B cell (primary cell): ENCODE measurements around the gene NBR1.
"Not testable (repeated sequence)": the region's sequence is repeated elsewhere in the genome, so short reads cannot be mapped to it uniquely, and the experiment has no call there.

Experiments used
- CTCF ChIP-seq: fragments of 200-600 bp; IDR thresholded peaks from one replicate; pipeline ENCODE4 v1.8.0; 2022; ENCODE audit warnings: antibody characterized with exemption, mild to moderate bottlenecking
- EZH2 ChIP-seq: IDR thresholded peaks from 2 replicates; pipeline ENCODE4 v1.6.1; 2012; ENCODE audit warnings: borderline replicate concordance, low read depth, mild to moderate bottlenecking, moderate library complexity, low read length; ENCODE audit not compliant: insufficient read depth, poor library complexity, severe bottlenecking

DNA sequence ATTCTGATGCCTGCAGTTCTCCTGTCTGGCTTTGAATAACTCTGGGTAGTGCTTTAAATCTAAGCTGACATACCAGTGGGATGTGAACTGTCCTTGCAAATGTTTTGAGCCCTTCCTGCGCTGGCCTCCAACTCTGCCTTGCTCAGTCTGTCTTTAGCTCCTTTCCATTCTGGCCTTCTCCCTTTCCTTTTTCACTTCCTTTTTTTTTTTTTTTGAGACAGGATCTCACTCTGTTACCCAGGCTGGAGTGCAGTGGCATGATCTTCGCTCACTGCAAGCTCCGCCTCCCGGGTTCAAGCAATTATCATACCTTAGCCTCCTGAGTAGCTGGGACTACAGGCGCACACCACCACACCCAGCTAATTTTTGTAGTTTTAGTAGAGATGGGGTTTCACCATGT lies 37.6 kb upstream of the NBR1 start:
- TF ChIP-seq CTCF, EZH2: not testable (repeated sequence)
